ENCODE measurements around the gene DAAM2. TPM values are rescaled to one million over a fixed set of nuclear protein-coding genes. Genes with fewer than 3 reads are reported as not detected.

The DAAM2 gene
- total and polyA plus RNA-seq, 2 donors (not counting 3 experiments of a cell fraction or from before 2014, with no cell fraction given), result 0.42 to 0.44 TPM

DNA sequence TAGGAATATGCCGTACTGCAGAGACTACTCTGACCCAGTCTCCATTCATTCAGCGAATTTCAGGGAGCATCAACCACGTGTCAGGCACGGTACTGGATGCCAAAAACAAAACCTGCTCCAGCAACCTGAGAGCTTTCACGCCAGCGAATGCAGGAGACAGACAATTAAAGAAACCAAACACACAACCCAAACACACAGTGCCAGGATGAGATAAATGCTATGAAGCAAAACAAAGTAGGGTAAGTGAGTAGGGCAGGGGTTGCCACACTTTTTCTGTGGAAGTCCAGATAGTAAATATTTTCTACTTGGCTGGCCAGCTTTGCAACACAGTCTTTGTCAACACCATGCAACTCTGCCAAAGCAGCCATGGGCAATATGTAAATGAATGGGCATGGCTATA is 132.1 kb downstream of the DAAM2 start:
- H3K27me3 ChIP-seq (ENCODE audit: control insufficient read depth in 2 of 2, insufficient read depth in 2 of 2, low read length in 2 of 2), result no peaks in the 10 kb centered on the region
- intact Hi-C loops (cut with micrococcal nuclease) (no loop called here), dilution Hi-C loops (cut with MboI; ENCODE audit: extremely low pct_ligation_motif_present, low sequenced_read_pairs) (no loop called here)
- H3K4me1 ChIP-seq (ENCODE audit: control insufficient read depth, extremely low read depth, insufficient read depth, low read length), result no peaks in the 10 kb centered on the region
- no peak overlapping the region for H3K4me3 ChIP-seq (replicated peaks in 1 of 3; ENCODE audit: insufficient read depth in 1 of 3, low read depth in 1 of 3, low read length in 3 of 3)
- H3K9me1 ChIP-seq (replicated peaks; ENCODE audit: control insufficient read depth, extremely low read depth, insufficient read depth, low read length), result no peaks in the 10 kb centered on the region
- H4K20me1 ChIP-seq (replicated peaks; ENCODE audit: control insufficient read depth, extremely low read depth, insufficient read depth, low read length), result no peaks in the 10 kb centered on the region
- H2AFZ ChIP-seq (ENCODE audit: low read depth, low read length), result no peak overlapping the region
- TF ChIP-seq JUN (IDR thresholded peaks at IDR 0.05; ENCODE audit: borderline replicate concordance, insufficient read depth, insufficient read length, low read depth) (no peak), POLR2AphosphoS5 (IDR thresholded peaks at IDR 0.05; ENCODE audit: insufficient read depth, low read depth, low read length) (no peak), MYC (IDR thresholded peaks at IDR 0.05; ENCODE audit: low read depth, low read length) (no peak), FOS (IDR thresholded peaks at IDR 0.05; ENCODE audit: borderline replicate concordance, insufficient read depth, low read length) (no peak), EZH2 (IDR thresholded peaks at IDR 0.05; ENCODE audit: borderline replicate concordance, low read depth, low read length, severe bottlenecking) (no peak), GATA2 (IDR thresholded peaks at IDR 0.05; ENCODE audit: insufficient read depth, insufficient read length, low read depth, low read length) (no peak), POLR2A (IDR thresholded peaks at IDR 0.05; ENCODE audit: low read depth, low read length) (no peak)
- TF ChIP-seq, protein P1, sequence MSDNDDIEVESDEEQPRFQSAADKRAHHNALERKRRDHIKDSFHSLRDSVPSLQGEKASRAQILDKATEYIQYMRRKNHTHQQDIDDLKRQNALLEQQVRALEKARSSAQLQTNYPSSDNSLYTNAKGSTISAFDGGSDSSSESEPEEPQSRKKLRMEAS (IDR thresholded peaks at IDR 0.05; ENCODE audit: insufficient read depth, insufficient read length), result no peak
- TF ChIP-seq, protein P2, sequence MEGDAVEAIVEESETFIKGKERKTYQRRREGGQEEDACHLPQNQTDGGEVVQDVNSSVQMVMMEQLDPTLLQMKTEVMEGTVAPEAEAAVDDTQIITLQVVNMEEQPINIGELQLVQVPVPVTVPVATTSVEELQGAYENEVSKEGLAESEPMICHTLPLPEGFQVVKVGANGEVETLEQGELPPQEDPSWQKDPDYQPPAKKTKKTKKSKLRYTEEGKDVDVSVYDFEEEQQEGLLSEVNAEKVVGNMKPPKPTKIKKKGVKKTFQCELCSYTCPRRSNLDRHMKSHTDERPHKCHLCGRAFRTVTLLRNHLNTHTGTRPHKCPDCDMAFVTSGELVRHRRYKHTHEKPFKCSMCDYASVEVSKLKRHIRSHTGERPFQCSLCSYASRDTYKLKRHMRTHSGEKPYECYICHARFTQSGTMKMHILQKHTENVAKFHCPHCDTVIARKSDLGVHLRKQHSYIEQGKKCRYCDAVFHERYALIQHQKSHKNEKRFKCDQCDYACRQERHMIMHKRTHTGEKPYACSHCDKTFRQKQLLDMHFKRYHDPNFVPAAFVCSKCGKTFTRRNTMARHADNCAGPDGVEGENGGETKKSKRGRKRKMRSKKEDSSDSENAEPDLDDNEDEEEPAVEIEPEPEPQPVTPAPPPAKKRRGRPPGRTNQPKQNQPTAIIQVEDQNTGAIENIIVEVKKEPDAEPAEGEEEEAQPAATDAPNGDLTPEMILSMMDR (IDR thresholded peaks at IDR 0.05; ENCODE audit: extremely low read depth in 1 of 2, insufficient read depth in 1 of 2, low read depth in 1 of 2, low read length in 2 of 2), result no peak
- H3K36me3 ChIP-seq (ENCODE audit: control insufficient read depth in 2 of 2, extremely low read depth in 1 of 2, insufficient read depth in 2 of 2, low read length in 2 of 2), result peaks cover 0 to 2% of the 10 kb centered on the region in 2 experiments
- H3K79me2 ChIP-seq (ENCODE audit: control insufficient read depth, insufficient read depth, low read length), result no peaks in the 10 kb centered on the region
- no peak for FAIRE-seq
- H3K27ac ChIP-seq (ENCODE audit: insufficient read depth, low read depth, low read length), result no peak overlapping the region
- CTCF ChIA-PET, result interaction anchor here (1.7 kb wide), 1 partner anchor 59 kb away, joined by 4 read pairs; no protein-coding TSS in a partner anchor
- POLR2A ChIA-PET, result no interaction called here
- DNase-seq (ENCODE audit: low read depth, low spot score), result no peak
- H3K9me3 ChIP-seq (replicated peaks; ENCODE audit: control insufficient read depth, insufficient read depth, low read length), result no peaks in the 10 kb centered on the region
- H3K9ac ChIP-seq (replicated peaks; ENCODE audit: extremely low read depth, insufficient read depth, low read length), result no peak overlapping the region
- no TSS peak for BruUV-seq (replicated peaks)
- H3K4me2 ChIP-seq (ENCODE audit: insufficient read depth, low read length), result no peak overlapping the region
